ENCODE data around the gene FHIT.

DNA sequence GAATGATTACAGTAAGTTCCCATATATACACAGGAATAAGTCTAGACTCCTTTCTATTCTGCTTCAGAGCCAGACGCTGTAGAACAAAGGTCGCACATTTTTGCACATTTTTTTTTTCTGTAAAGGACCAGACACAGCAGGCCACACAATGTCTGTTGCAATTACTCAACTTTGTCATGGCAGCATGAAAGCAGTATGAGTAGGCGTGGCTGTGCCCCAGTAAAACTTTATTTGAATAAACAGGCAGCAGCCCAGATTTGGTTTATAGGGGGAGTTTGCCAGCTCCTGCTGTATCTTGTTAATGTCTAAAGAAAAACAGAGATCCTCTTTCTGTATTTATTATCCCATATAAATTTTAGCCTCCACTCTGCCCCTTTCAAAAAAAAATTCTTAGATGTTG lies 708.3 kb downstream of the FHIT start:
- no peak for TF ChIP-seq EZH2 (IDR thresholded peaks at IDR 0.05; ENCODE audit: insufficient read depth, poor library complexity, severe bottlenecking)
- TF ChIP-seq EZH2phosphoT487 (IDR thresholded peaks at IDR 0.05; ENCODE audit: insufficient read depth, low read depth), result no peak

Measured in GM23248 (cell line).